Endothelial cell of umbilical vein (primary cell): ENCODE results near the gene EML3. TPM values are rescaled to one million over a fixed set of nuclear protein-coding genes. Genes with fewer than 3 reads are reported as not detected.

Experiments used
- BruUV-seq: library from RNA; stranded (reverse); fragments of 400-500 nt; replicated peaks from 2 replicates; lab custom pipeline; 2021; lab: Mats Ljungman, UMichigan
- CTCF ChIA-PET: fragments of 300-600, 350-600 bp; sonication (Branson Sonifier 250); formaldehyde crosslinking; loops from one replicate; lab custom pipeline; 2021; ENCODE audit warnings: antibody characterized with exemption, inconsistent platforms; lab: Charles Lee
- POLR2A ChIA-PET: fragments of 300-600, 350-600 bp; sonication (Branson Sonifier 250); formaldehyde crosslinking; loops from one replicate; lab custom pipeline; 2021; ENCODE audit warnings: antibody characterized with exemption, inconsistent platforms; lab: Charles Lee
- DNase-seq: peaks from one replicate; pipeline ENCODE4 v3.0.0-alpha.2; 2011; ENCODE audit warnings: low read depth, low spot score
- FAIRE-seq: peaks from 2 replicates; lab custom pipeline; 2011; peaks lifted over from hg19 to GRCh38; lab: Jason Lieb, UNC
- H2AFZ ChIP-seq: 2 replicates; pipeline ENCODE4 v1.6.0; 2012; ENCODE audit warnings: low read depth, low read length, control low read depth, inconsistent platforms
- H3K27ac ChIP-seq: 2 replicates; pipeline ENCODE4 v1.5.1; 2011; ENCODE audit warnings: low read depth, mild to moderate bottlenecking, control low read depth, low read length, moderate library complexity; ENCODE audit not compliant: insufficient read depth
- H3K27me3 ChIP-seq, 2 experiments: 2 replicates each; pipeline versions ENCODE4 v1.6.0 to v1.6.1; 2011; ENCODE audit warnings: low read length in 2 of 2, mixed read lengths in 1 of 2; ENCODE audit not compliant: control insufficient read depth in 2 of 2, insufficient read depth in 2 of 2
- H3K36me3 ChIP-seq, 2 experiments: 2 replicates in 1 of 2; 3 replicates in 1 of 2; pipeline ENCODE4 v1.5.1; 2011; ENCODE audit warnings: low read length in 2 of 2, mild to moderate bottlenecking in 1 of 2, moderate library complexity in 1 of 2; ENCODE audit not compliant: control insufficient read depth in 2 of 2, insufficient read depth in 2 of 2; ENCODE audit errors: extremely low read depth in 1 of 2
- H3K4me1 ChIP-seq: 3 replicates; pipeline ENCODE4 v1.5.1; 2011; ENCODE audit warnings: mild to moderate bottlenecking, low read length; ENCODE audit not compliant: control insufficient read depth, insufficient read depth; ENCODE audit errors: extremely low read depth
- H3K4me2 ChIP-seq: 2 replicates; pipeline ENCODE4 v1.6.1; 2011; ENCODE audit warnings: low read length, control low read depth, mixed read lengths; ENCODE audit not compliant: insufficient read depth
- H3K4me3 ChIP-seq, 3 experiments: fragments of 200-600 bp in 1 of 3; sonication (generic), shearing (Covaris generic) in 1 of 3; replicated peaks in 1 of 3; 2 replicates each; pipeline ENCODE4 v1.5.1; 2011 to 2016; ENCODE audit warnings: control low read depth in 3 of 3, low read length in 3 of 3, mild to moderate bottlenecking in 2 of 3, inconsistent platforms in 1 of 3, low read depth in 1 of 3, moderate library complexity in 1 of 3; ENCODE audit not compliant: insufficient read depth in 1 of 3
- H3K79me2 ChIP-seq: 2 replicates; pipeline ENCODE4 v1.6.0; 2012; ENCODE audit warnings: low read length, inconsistent platforms; ENCODE audit not compliant: control insufficient read depth, insufficient read depth
- H3K9ac ChIP-seq: replicated peaks from 2 replicates; pipeline ENCODE3; 2011; ENCODE audit warnings: low read length, control low read depth; ENCODE audit not compliant: insufficient read depth; ENCODE audit errors: extremely low read depth
- H3K9me1 ChIP-seq: replicated peaks from 3 replicates; pipeline ENCODE4 v1.6.0; 2011; ENCODE audit warnings: mild to moderate bottlenecking, low read length; ENCODE audit not compliant: control insufficient read depth, insufficient read depth; ENCODE audit errors: extremely low read depth
- H3K9me3 ChIP-seq: replicated peaks from 2 replicates; pipeline ENCODE4 v1.5.1; 2012; ENCODE audit warnings: low read length, inconsistent platforms; ENCODE audit not compliant: control insufficient read depth, insufficient read depth
- H4K20me1 ChIP-seq: replicated peaks from 2 replicates; pipeline ENCODE3; 2011; ENCODE audit warnings: mild to moderate bottlenecking, low read length; ENCODE audit not compliant: control insufficient read depth, insufficient read depth; ENCODE audit errors: extremely low read depth
- CTCF ChIP-seq, 2 donors: IDR thresholded peaks; 1 replicate in 1 of 2; 2 replicates in 1 of 2; pipeline ENCODE4 v1.5.1; 2011; ENCODE audit warnings: low read length in 2 of 2, mild to moderate bottlenecking in 2 of 2, moderate library complexity in 2 of 2, control low read depth in 1 of 2, inconsistent platforms in 1 of 2, low read depth in 1 of 2; ENCODE audit not compliant: insufficient read depth in 1 of 2; ENCODE audit errors: extremely low read depth in 1 of 2
- EZH2 ChIP-seq: IDR thresholded peaks from 2 replicates; pipeline ENCODE4 v1.6.1; 2012; ENCODE audit warnings: borderline replicate concordance, low read depth, mild to moderate bottlenecking, moderate library complexity, low read length, inconsistent platforms; ENCODE audit not compliant: severe bottlenecking
- FOS ChIP-seq: IDR thresholded peaks from 2 replicates; pipeline ENCODE4 v1.6.1; 2011; ENCODE audit warnings: mild to moderate bottlenecking, low read length, moderate library complexity, borderline replicate concordance; ENCODE audit not compliant: insufficient read depth
- GATA2 ChIP-seq: IDR thresholded peaks from 2 replicates; pipeline ENCODE4 v1.7.0; 2011; ENCODE audit warnings: low read depth, mild to moderate bottlenecking, moderate library complexity, mixed read lengths, low read length; ENCODE audit not compliant: insufficient read length, insufficient read depth
- JUN ChIP-seq: IDR thresholded peaks from 2 replicates; pipeline ENCODE4 v1.6.1; 2011; ENCODE audit warnings: borderline replicate concordance, low read depth; ENCODE audit not compliant: insufficient read length, insufficient read depth
- MYC ChIP-seq: IDR thresholded peaks from one replicate; pipeline ENCODE4 v1.6.1; 2011; ENCODE audit warnings: mild to moderate bottlenecking, low read depth, low read length
- POLR2A ChIP-seq: IDR thresholded peaks from 2 replicates; pipeline ENCODE4 v1.6.1; 2012; ENCODE audit warnings: low read depth, mild to moderate bottlenecking, control low read depth, low read length
- POLR2AphosphoS5 ChIP-seq: IDR thresholded peaks from 2 replicates; pipeline ENCODE4 v1.6.1; 2012; ENCODE audit warnings: low read depth, mild to moderate bottlenecking, control low read depth, low read length, moderate library complexity; ENCODE audit not compliant: insufficient read depth
- dilution Hi-C: fragments of 300-500 bp; cut with MboI; formaldehyde crosslinking; loops from one replicate; pipeline ENCODE4 v1.15.0; 2019; ENCODE audit warnings: low sequenced_read_pairs; ENCODE audit not compliant: extremely low pct_ligation_motif_present
- intact Hi-C: fragments of 100-400 bp; cut with micrococcal nuclease; formaldehyde crosslinking; loops from one replicate; pipeline ENCODE4 v1.10.0; 2022
- polyA plus RNA-seq, 4 experiments: library from polyadenylated mRNA; depleted of rRNA in 3 of 4; stranded (reverse) in 3 of 4; unstranded in 1 of 4; fragments of >200 nt; gene quantifications; 2 replicates each; pipeline versions ENCODE4 v1.2.1 to v1.2.3, GENCODE V29; 2011 to 2012; ENCODE audit warnings: missing spikeins in 1 of 4
- total RNA-seq: library from RNA; stranded (reverse); gene quantifications from 2 replicates; pipeline ENCODE4 v1.2.3, GENCODE V29; 2021
- TF ChIP-seq, protein P1 (sequence below): IDR thresholded peaks from 2 replicates; pipeline ENCODE4 v1.6.1; 2011; ENCODE audit not compliant: insufficient read depth, insufficient read length

The EML3 gene
- total and polyA plus RNA-seq, 2 donors (not counting 3 experiments of a cell fraction or from before 2014, with no cell fraction given) = 75.7 to 101 TPM

- ChIA-PET CTCF (interaction anchor here (2.1 to 4.5 kb wide), 7 partner anchors 8 to 198 kb away, joined by 16 to 52 read pairs (median 31); partner anchors contain the start of genes EML3, MTA2 and ROM1), POLR2A (interaction anchor here (3.7 kb wide), 1 partner anchor 18 kb away, joined by 75 read pairs; the partner anchor contains the start of gene EEF1G)
- no peak for TF ChIP-seq MYC
- TF ChIP-seq POLR2A = no peak
- TF ChIP-seq GATA2 = no peak
- no peak for TF ChIP-seq EZH2
- TF ChIP-seq JUN = no peak
- no peak for TF ChIP-seq POLR2AphosphoS5
- TF ChIP-seq FOS = no peak
- TF ChIP-seq, protein P1, sequence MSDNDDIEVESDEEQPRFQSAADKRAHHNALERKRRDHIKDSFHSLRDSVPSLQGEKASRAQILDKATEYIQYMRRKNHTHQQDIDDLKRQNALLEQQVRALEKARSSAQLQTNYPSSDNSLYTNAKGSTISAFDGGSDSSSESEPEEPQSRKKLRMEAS = no peak
- no peak for TF ChIP-seq CTCF (IDR thresholded peaks at IDR 0.05; ENCODE audit: extremely low read depth in 1 of 2, insufficient read depth in 1 of 2, low read depth in 1 of 2, low read length in 2 of 2)
- Histone ChIP-seq H3K27ac (peak overlapping the region; percentile 82), H4K20me1 (no peaks in the 10 kb centered on the region), H3K4me2 (no peak overlapping the region), H3K36me3 (peaks cover 36 to 40% of the 10 kb centered on the region in 2 experiments), H3K4me3 (no peak overlapping the region), H3K9me1 (no peaks in the 10 kb centered on the region), H3K27me3 (no peaks in the 10 kb centered on the region), H3K4me1 (peaks cover 18% of the 10 kb centered on the region), H2AFZ (no peak overlapping the region), H3K9ac (no peak overlapping the region), H3K9me3 (no peaks in the 10 kb centered on the region), H3K79me2 (peaks cover 23% of the 10 kb centered on the region)
- FAIRE-seq = no peak
- DNase-seq = no peak
- BruUV-seq = no TSS peak
- dilution Hi-C loops (no loop called here), intact Hi-C loops (loop anchor here (1.0 to 5.0 kb wide), 2 partner anchors 101 to 249 kb away; no protein-coding TSS in a partner anchor)
Observed at GRCh38 chr11:62592989-62593421, 19.6 kb downstream of the EML3 start.
